Spleen (tissue), 11 donors: ENCODE data around the gene CD300H. TPM values are rescaled to one million over a fixed set of nuclear protein-coding genes. Genes with fewer than 3 reads are reported as not detected.
A peak's percentile ranks its signal among the peaks of the same experiment; 100 is the strongest.

Experiments used
- DNase-seq: peaks from one replicate; pipeline ENCODE4 v3.0.0-alpha.2; 2020
- H3K27ac ChIP-seq, 8 donors: fragments of 200-600 bp; sonication (generic) in 7 of 8; 1 replicate in 4 of 8; 2 replicates in 4 of 8; pipeline versions ENCODE4 v1.5.0 to v1.8.0; 2016 to 2021; ENCODE audit warnings: inconsistent platforms in 4 of 8, mild to moderate bottlenecking in 4 of 8, moderate library complexity in 1 of 8
- H3K27me3 ChIP-seq, 7 donors: fragments of 200-600 bp; sonication (generic) in 6 of 7; replicated peaks in 1 of 7; 1 replicate in 4 of 7; 2 replicates in 3 of 7; pipeline versions ENCODE4 v1.5.0 to v1.8.0; 2016 to 2021; ENCODE audit warnings: inconsistent platforms in 3 of 7, mild to moderate bottlenecking in 1 of 7
- H3K36me3 ChIP-seq, 6 donors: fragments of 200-600 bp; sonication (generic) in 5 of 6; 1 replicate in 4 of 6; 2 replicates in 2 of 6; pipeline versions ENCODE4 v1.5.0 to v1.8.0; 2016 to 2021; ENCODE audit warnings: inconsistent platforms in 2 of 6
- H3K4me1 ChIP-seq, 6 donors: fragments of 200-600 bp; sonication (generic) in 5 of 6; 1 replicate in 3 of 6; 2 replicates in 3 of 6; pipeline versions ENCODE4 v1.5.0 to v1.8.0; 2016 to 2021; ENCODE audit warnings: inconsistent platforms in 3 of 6
- H3K4me3 ChIP-seq, 8 donors: fragments of 200-600 bp; sonication (generic) in 7 of 8; 1 replicate in 4 of 8; 2 replicates in 4 of 8; pipeline versions ENCODE4 v1.5.0 to v1.8.0; 2016 to 2021; ENCODE audit warnings: inconsistent platforms in 4 of 8, mild to moderate bottlenecking in 4 of 8, moderate library complexity in 2 of 8
- H3K9me3 ChIP-seq, 8 donors: fragments of 200-600 bp; sonication (generic) in 7 of 8; 1 replicate in 4 of 8; 2 replicates in 4 of 8; pipeline versions ENCODE4 v1.5.0 to v1.8.0; 2016 to 2021; ENCODE audit warnings: inconsistent platforms in 4 of 8
- CTCF ChIP-seq, 11 experiments: fragments of 200-600 bp in 7 of 11; fragments of 450-650 bp in 4 of 11; sonication (generic) in 4 of 11; IDR thresholded peaks in 8 of 11; conservative IDR thresholded peaks in 3 of 11; 1 replicate in 7 of 11; 2 replicates in 4 of 11; pipeline versions ENCODE4 v1.4.0 to v1.8.0; 2016 to 2021; ENCODE audit warnings: antibody characterized with exemption in 11 of 11, inconsistent platforms in 4 of 11, mild to moderate bottlenecking in 1 of 11
- POLR2A ChIP-seq, 3 donors: fragments of 450-650 bp; IDR thresholded peaks; one replicate each; pipeline ENCODE4 v1.5.1; 2017; ENCODE audit warnings: antibody characterized with exemption in 3 of 3, mild to moderate bottlenecking in 1 of 3
- POLR2AphosphoS5 ChIP-seq, 3 donors: sonication (generic); formaldehyde crosslinking; IDR thresholded peaks; one replicate each; pipeline ENCODE4 v1.5.1; 2017; ENCODE audit warnings: antibody characterized with exemption in 3 of 3
- WGBS, 5 donors: extraction: QIAGEN DNeasy Blood & Tissue Kit in 3 of 5; methylation state at CpG; one replicate each; pipeline versions ENCODE4 v1.1.5 to v1.1.7; 2013 to 2018; 5-methylcytosine and 5-hydroxymethylcytosine counted together
- intact Hi-C: fragments of 100-400 bp; cut with DNase I; formaldehyde crosslinking; loops from one replicate; pipeline ENCODE4 v1.15.0; 2023; ENCODE audit warnings: low total_unique reads
- polyA plus RNA-seq, 3 donors: library from polyadenylated mRNA; stranded (reverse); fragments of 200-250 nt; gene quantifications; one replicate each; pipeline ENCODE4 v1.2.1, GENCODE V29; 2013
- total RNA-seq, 7 donors: library from RNA; depleted of rRNA in 3 of 7; stranded (reverse); fragments of >200 nt in 3 of 7; fragmentation: NEBNext Ultra II Directional in 4 of 7; extraction: Animal tissue kit (Norgen Biotek cat#: 25700) in 4 of 7; gene quantifications; one replicate each; pipeline versions ENCODE4 v1.1.0 to v1.2.1, GENCODE V29; 2016 to 2021
- donor health status: healthy with polysubstance abuse.
- donor health status: DM: no; HTN: no; CAD: no; lungs with moderate emphysema.
- donor health status: DM: no; HTN: no; CAD: no.
- donor health status: Bipolar disorder and iron deficiency.
- donor health status: healthy.
- donor health status: DM: no; HTN: no; CAD: no.
- donor health status: DM: yes; HTN: yes; CAD: no.

CD300H gene
- total and polyA plus RNA-seq, 10 donors, result 1.5 to 20.0 (median 3.7) TPM; not detected in 2

- no peaks in the 10 kb centered on the region for H3K36me3 ChIP-seq
- no peak for TF ChIP-seq POLR2AphosphoS5 (IDR thresholded peaks at IDR 0.05)
- no peak for TF ChIP-seq CTCF (IDR thresholded peaks at IDR 0.05 in 8 of 11, conservative IDR thresholded peaks at IDR 0.05 in 3 of 11)
- no peak for TF ChIP-seq POLR2A (IDR thresholded peaks at IDR 0.05)
- WGBS, 5 donors, result 52 to 67% (median 62%) methylated on average over 6 of the region's 6 CpGs
- H3K4me3 ChIP-seq, result no peak overlapping the region
- no peak for DNase-seq
- H3K27ac ChIP-seq, result no peak overlapping the region
- no peaks in the 10 kb centered on the region for H3K9me3 ChIP-seq
- H3K27me3 ChIP-seq, result peaks cover 0 to 13% (median 0%) of the 10 kb centered on the region in 7 donors
- intact Hi-C loops, result no loop called here
- H3K4me1 ChIP-seq, result peaks cover 0 to 10% (median 0%) of the 10 kb centered on the region in 6 donors
Observed at GRCh38 chr17:74554909-74555308, 12.4 kb downstream of the CD300H start.

- peaks cover 0 to 9% (median 2%) of the 10 kb centered on the region in 6 donors for H3K4me1 ChIP-seq
- H3K27me3 ChIP-seq, result peaks cover 0 to 21% (median 0%) of the 10 kb centered on the region in 7 donors
- intact Hi-C loops, result no loop called here
- WGBS, 5 donors, result 63 to 74% (median 68%) methylated on average over 7 of the region's 7 CpGs
- H3K9me3 ChIP-seq, result no peaks in the 10 kb centered on the region
- no peak for DNase-seq
- no peaks in the 10 kb centered on the region for H3K36me3 ChIP-seq
- no peak for TF ChIP-seq POLR2AphosphoS5 (IDR thresholded peaks at IDR 0.05)
- no peak for TF ChIP-seq CTCF (IDR thresholded peaks at IDR 0.05 in 8 of 11, conservative IDR thresholded peaks at IDR 0.05 in 3 of 11)
- TF ChIP-seq POLR2A (IDR thresholded peaks at IDR 0.05), result no peak
- no peak overlapping the region for H3K27ac ChIP-seq
- no peak overlapping the region for H3K4me3 ChIP-seq
Observed at GRCh38 chr17:74552037-74552436, 15.3 kb downstream of the CD300H start.

- peaks cover 0 to 15% (median 2%) of the 10 kb centered on the region in 6 donors for H3K4me1 ChIP-seq
- H3K4me3 ChIP-seq, result no peak overlapping the region
- no peak overlapping the region for H3K27ac ChIP-seq
- no peaks in the 10 kb centered on the region for H3K36me3 ChIP-seq
- TF ChIP-seq POLR2A (IDR thresholded peaks at IDR 0.05) (no peak), CTCF (IDR thresholded peaks at IDR 0.05 in 8 of 11, conservative IDR thresholded peaks at IDR 0.05 in 3 of 11) (no peak), POLR2AphosphoS5 (IDR thresholded peaks at IDR 0.05) (no peak)
- intact Hi-C loops, result no loop called here
- 83 to 92% (median 84%) methylated on average over 13 to 15 of the region's 15 CpGs for WGBS, 5 donors
- no peak for DNase-seq
- peaks cover 0 to 21% (median 0%) of the 10 kb centered on the region in 7 donors for H3K27me3 ChIP-seq
- H3K9me3 ChIP-seq, result no peaks in the 10 kb centered on the region
Observed at GRCh38 chr17:74550602-74551001, 16.7 kb downstream of the CD300H start.

GRCh38 chr17:74549343-74549742, 18.0 kb downstream of the CD300H start:
- Histone ChIP-seq H3K9me3 (no peaks in the 10 kb centered on the region), H3K27me3 (peaks cover 0 to 21% (median 0%) of the 10 kb centered on the region in 7 donors), H3K4me1 (peaks cover 0 to 22% (median 2%) of the 10 kb centered on the region in 6 donors), H3K4me3 (no peak overlapping the region), H3K36me3 (no peaks in the 10 kb centered on the region), H3K27ac (no peak overlapping the region)
- 66 to 85% (median 81%) methylated on average over 7 of the region's 7 CpGs for WGBS, 5 donors
- intact Hi-C loops, result no loop called here
- TF ChIP-seq CTCF (IDR thresholded peaks at IDR 0.05 in 8 of 11, conservative IDR thresholded peaks at IDR 0.05 in 3 of 11) (no peak), POLR2A (IDR thresholded peaks at IDR 0.05) (no peak), POLR2AphosphoS5 (IDR thresholded peaks at IDR 0.05) (no peak)
- DNase-seq, result peak; percentile 66
